IMR-90 (cell line): ENCODE results near the gene IFNAR2. TPM values are rescaled to one million over a fixed set of nuclear protein-coding genes. Genes with fewer than 3 reads are reported as not detected.

Experiments
- ATAC-seq: fragments of 200-7000 bp; cut with Tn5 transposase; 2 replicates; pipeline ENCODE4 v1.9.1; 2020; ENCODE audit warnings: low read depth, mild to moderate bottlenecking, moderate library complexity
- BruUV-seq: library from RNA; stranded (reverse); fragments of 400-500 nt; replicated peaks from 2 replicates; lab custom pipeline; 2021; lab: Mats Ljungman, UMichigan
- CTCF ChIA-PET: fragments of 300-600 bp; formaldehyde crosslinking; extraction: SDS; loops from one replicate; lab custom pipeline; 2021; ENCODE audit warnings: antibody characterized with exemption; lab: Yijun Ruan, JAX
- POLR2A ChIA-PET: fragments of 300-600 bp; sonication (Branson Sonifier 250); formaldehyde crosslinking; loops from one replicate; lab custom pipeline; 2022; ENCODE audit warnings: antibody characterized with exemption; ENCODE audit not compliant: unreplicated experiment; lab: Charles Lee
- DNase-seq: peaks from one replicate; pipeline ENCODE4 v3.0.0; 2013
- H2AFZ ChIP-seq: replicated peaks from 2 replicates; pipeline ENCODE3; 2013; ENCODE audit warnings: low read length, mild to moderate bottlenecking; ENCODE audit not compliant: poor library complexity
- H2AK5ac ChIP-seq: 2 replicates; pipeline ENCODE4 v1.6.1; 2013; ENCODE audit warnings: low read depth, low read length, inconsistent platforms
- H2AK9ac ChIP-seq: replicated peaks from 2 replicates; pipeline ENCODE3; 2013; ENCODE audit warnings: mild to moderate bottlenecking, low read depth, low read length, moderate library complexity; ENCODE audit not compliant: poor library complexity
- H2BK120ac ChIP-seq: 2 replicates; pipeline ENCODE4 v1.6.1; 2013; ENCODE audit warnings: low read depth, low read length, inconsistent platforms
- H2BK15ac ChIP-seq: 3 replicates; pipeline ENCODE4 v1.6.1; 2013; ENCODE audit warnings: low read depth, low read length, inconsistent platforms
- H2BK20ac ChIP-seq: 2 replicates; pipeline ENCODE4 v1.6.1; 2013; ENCODE audit warnings: low read depth, mild to moderate bottlenecking, inconsistent platforms, low read length, moderate library complexity
- H2BK5ac ChIP-seq: 2 replicates; pipeline ENCODE4 v1.6.1; 2013; ENCODE audit warnings: mild to moderate bottlenecking, low read depth, low read length, inconsistent platforms; ENCODE audit not compliant: poor library complexity, severe bottlenecking
- H3K14ac ChIP-seq: replicated peaks from 2 replicates; pipeline ENCODE4 v1.6.1; 2013; ENCODE audit warnings: low read depth, low read length, inconsistent platforms
- H3K18ac ChIP-seq: 2 replicates; pipeline ENCODE4 v1.6.1; 2013; ENCODE audit warnings: low read depth, low read length, control low read depth
- H3K23ac ChIP-seq: 2 replicates; pipeline ENCODE4 v1.6.1; 2013; ENCODE audit warnings: low read depth, low read length, inconsistent platforms
- H3K27ac ChIP-seq: 2 replicates; pipeline ENCODE4 v1.5.1; 2013; ENCODE audit warnings: mild to moderate bottlenecking, control low read depth, low read length; ENCODE audit not compliant: insufficient read depth
- H3K27me3 ChIP-seq: 2 replicates; pipeline ENCODE4 v1.6.1; 2013; ENCODE audit warnings: low read length; ENCODE audit not compliant: control insufficient read depth, insufficient read depth
- H3K36me3 ChIP-seq: 2 replicates; pipeline ENCODE4 v1.6.1; 2013; ENCODE audit warnings: low read length, mixed read lengths; ENCODE audit not compliant: control insufficient read depth, insufficient read depth
- H3K4ac ChIP-seq: 2 replicates; pipeline ENCODE4 v1.6.1; 2013; ENCODE audit warnings: low read depth, low read length, inconsistent platforms
- H3K4me1 ChIP-seq: 2 replicates; pipeline ENCODE4 v1.6.1; 2013; ENCODE audit warnings: low read length, mixed read lengths; ENCODE audit not compliant: control insufficient read depth, insufficient read depth
- H3K4me2 ChIP-seq: 2 replicates; pipeline ENCODE4 v1.6.1; 2013; ENCODE audit warnings: low read depth, mild to moderate bottlenecking, control low read depth, low read length, moderate library complexity
- H3K4me3 ChIP-seq: 2 replicates; pipeline ENCODE4 v1.5.1; 2013; ENCODE audit warnings: low read depth, mild to moderate bottlenecking, control low read depth, low read length, moderate library complexity; ENCODE audit not compliant: insufficient read depth
- H3K56ac ChIP-seq: 2 replicates; pipeline ENCODE4 v1.6.1; 2013; ENCODE audit warnings: low read length, inconsistent platforms; ENCODE audit not compliant: insufficient read depth; ENCODE audit errors: extremely low read depth
- H3K79me1 ChIP-seq, 2 experiments: 2 replicates each; pipeline ENCODE4 v1.6.1; 2013; ENCODE audit warnings: low read length in 2 of 2, inconsistent platforms in 1 of 2, low read depth in 1 of 2
- H3K9ac ChIP-seq: 2 replicates; pipeline ENCODE4 v1.6.1; 2013; ENCODE audit warnings: low read depth, low read length, control low read depth
- H3K9me1 ChIP-seq: 2 replicates; pipeline ENCODE4 v1.6.1; 2013; ENCODE audit warnings: low read length, inconsistent platforms; ENCODE audit not compliant: insufficient read depth
- H3K9me3 ChIP-seq: 2 replicates; pipeline ENCODE4 v1.6.1; 2013; ENCODE audit warnings: low read length; ENCODE audit not compliant: control insufficient read depth, insufficient read depth
- H4K20me1 ChIP-seq: 2 replicates; pipeline ENCODE4 v1.6.1; 2013; ENCODE audit warnings: low read length, inconsistent platforms; ENCODE audit not compliant: insufficient read depth
- H4K5ac ChIP-seq: 2 replicates; pipeline ENCODE4 v1.6.1; 2013; ENCODE audit warnings: mild to moderate bottlenecking, low read depth, low read length, control low read depth
- H4K8ac ChIP-seq, 2 experiments: 2 replicates each; pipeline ENCODE4 v1.6.1; 2013; ENCODE audit warnings: low read depth in 2 of 2, low read length in 2 of 2, control low read depth in 1 of 2, inconsistent platforms in 1 of 2
- H4K91ac ChIP-seq: 2 replicates; pipeline ENCODE4 v1.6.1; 2013; ENCODE audit warnings: low read depth, low read length, inconsistent platforms; ENCODE audit not compliant: insufficient read depth
- BHLHE40 ChIP-seq: fragments of 150-350 bp; IDR thresholded peaks from 2 replicates; pipeline ENCODE4 v1.6.1; 2016; ENCODE audit warnings: mild to moderate bottlenecking, low read depth, low read length
- POLR2A ChIP-seq: IDR thresholded peaks from 2 replicates; pipeline ENCODE4 v1.6.1; 2012; ENCODE audit warnings: mild to moderate bottlenecking, low read depth, low read length
- RAD21 ChIP-seq: IDR thresholded peaks from 2 replicates; pipeline ENCODE4 v1.6.1; 2012; ENCODE audit warnings: low read length, improper control_type of control experiment
- WGBS, 2 experiments: methylation state at CpG; one replicate each; pipeline versions ENCODE4 v1.1.5 to v1.1.7; 2013; ENCODE audit warnings: missing lambda C conversion rate in 2 of 2; ENCODE audit not compliant: insufficient read length in 1 of 2; ENCODE audit errors: extremely low coverage in 2 of 2; 5-methylcytosine and 5-hydroxymethylcytosine counted together
- dilution Hi-C: fragments of 300-500 bp; cut with HindIII; formaldehyde crosslinking; loops from one replicate; pipeline ENCODE4 v1.14.3; 2018; ENCODE audit warnings: low sequenced_read_pairs; ENCODE audit not compliant: unreplicated experiment
- in situ Hi-C: fragments of 300-500 bp; cut with MboI; formaldehyde crosslinking; loops from 3 replicates; pipeline ENCODE4 v1.14.3; 2019; ENCODE audit warnings: low sequenced_read_pairs, inconsistent platforms, mixed read lengths
- intact Hi-C: fragments of 100-400 bp; cut with micrococcal nuclease; formaldehyde crosslinking; loops from 2 replicates; pipeline ENCODE4 v1.10.0; 2022
- polyA plus RNA-seq, 3 experiments: library from polyadenylated mRNA; depleted of rRNA; stranded (reverse); fragments of >200 nt; gene quantifications; 2 replicates each; pipeline ENCODE4 v1.2.3, GENCODE V29; 2012; ENCODE audit warnings: low replicate concordance in 1 of 3
- total RNA-seq: library from RNA; depleted of rRNA; stranded (reverse); fragments of >200 nt; gene quantifications from 2 replicates; pipeline ENCODE4 v1.2.3, GENCODE V29; 2012
- TF ChIP-seq, protein P1 (sequence below): fragments of 150-350 bp; IDR thresholded peaks from 2 replicates; pipeline ENCODE4 v1.6.1; 2017; ENCODE audit warnings: mild to moderate bottlenecking, antibody characterized with exemption, low read length, low read depth

The IFNAR2 gene
- total and polyA plus RNA-seq, 2 of the 4 experiments (the other 2 are of a cell fraction), result 6.3 to 13.9 TPM

DNA sequence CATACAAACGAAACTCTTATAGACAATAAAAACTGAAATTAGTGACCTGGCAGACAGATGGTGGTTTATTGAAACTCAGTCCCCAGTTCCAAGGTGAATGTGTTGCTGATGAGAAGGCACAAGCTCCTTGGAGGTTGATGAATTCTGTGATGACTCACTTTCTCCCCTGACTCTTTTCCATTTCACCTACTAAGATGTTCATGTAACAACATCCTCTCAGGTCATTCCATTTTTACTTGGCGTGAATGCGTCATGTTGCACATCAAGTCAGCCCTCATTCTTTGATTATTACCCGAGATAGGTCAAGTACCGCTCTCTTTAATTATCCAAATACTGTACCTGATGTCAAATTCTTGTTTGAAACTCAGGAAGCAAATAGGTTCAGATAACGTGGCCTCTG is 26.3 kb downstream of the IFNAR2 start:
- H4K8ac ChIP-seq, result no peak overlapping the region
- H2AK5ac ChIP-seq, result no peak overlapping the region
- DNase-seq (no peak), ATAC-seq (no peak)
- H3K23ac ChIP-seq, result no peak overlapping the region
- no peak overlapping the region for H3K4ac ChIP-seq
- no peaks in the 10 kb centered on the region for H3K9me3 ChIP-seq
- H3K9ac ChIP-seq, result no peak overlapping the region
- H3K79me1 ChIP-seq, result no peaks in the 10 kb centered on the region
- H3K27ac ChIP-seq, result no peak overlapping the region
- 0 out of 2 replicates have a peak, but pooled peaks cover 3% of the 10 kb centered on the region for H3K9me1 ChIP-seq
- H3K4me3 ChIP-seq, result no peak overlapping the region
- peaks cover 2% of the 10 kb centered on the region for H3K4me1 ChIP-seq
- no peak overlapping the region for H2BK20ac ChIP-seq
- TF ChIP-seq POLR2A (no peak), RAD21 (no peak), BHLHE40 (no peak)
- TF ChIP-seq, protein P1, sequence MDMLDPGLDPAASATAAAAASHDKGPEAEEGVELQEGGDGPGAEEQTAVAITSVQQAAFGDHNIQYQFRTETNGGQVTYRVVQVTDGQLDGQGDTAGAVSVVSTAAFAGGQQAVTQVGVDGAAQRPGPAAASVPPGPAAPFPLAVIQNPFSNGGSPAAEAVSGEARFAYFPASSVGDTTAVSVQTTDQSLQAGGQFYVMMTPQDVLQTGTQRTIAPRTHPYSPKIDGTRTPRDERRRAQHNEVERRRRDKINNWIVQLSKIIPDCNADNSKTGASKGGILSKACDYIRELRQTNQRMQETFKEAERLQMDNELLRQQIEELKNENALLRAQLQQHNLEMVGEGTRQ, result no peak
- intact Hi-C loops (no loop called here), dilution Hi-C loops (no loop called here), in situ Hi-C loops (no loop called here)
- H3K27me3 ChIP-seq, result no peaks in the 10 kb centered on the region
- no peak overlapping the region for H2BK15ac ChIP-seq
- H3K14ac ChIP-seq, result no peak overlapping the region
- H2BK120ac ChIP-seq, result no peak overlapping the region
- H2AFZ ChIP-seq, result no peak overlapping the region
- WGBS, 2 experiments, result 89% methylated on average over 3 of the region's 6 CpGs; no CpG with 5 or more reads in 1 of the 2 experiments
- no peak overlapping the region for H3K18ac ChIP-seq
- H3K4me2 ChIP-seq, result no peak overlapping the region
- no peak overlapping the region for H4K5ac ChIP-seq
- ChIA-PET CTCF (no interaction called here), POLR2A (interaction anchor here (0.6 kb wide), 1 partner anchor 100 kb away, joined by 4 read pairs; no protein-coding TSS in a partner anchor)
- no peaks in the 10 kb centered on the region for H4K20me1 ChIP-seq
- H2BK5ac ChIP-seq, result no peak overlapping the region
- no peak overlapping the region for H4K91ac ChIP-seq
- H3K56ac ChIP-seq, result no peak overlapping the region
- no TSS peak for BruUV-seq
- peaks cover 35% of the 10 kb centered on the region for H3K36me3 ChIP-seq
- no peak overlapping the region for H2AK9ac ChIP-seq
